Fibroblast of lung (primary cell): ENCODE data around the gene ABL2. TPM values are rescaled to one million over a fixed set of nuclear protein-coding genes. Genes with fewer than 3 reads are reported as not detected.
"Not testable (repeated sequence)": the region's sequence is repeated elsewhere in the genome, so short reads cannot be mapped to it uniquely, and the experiment has no call there.

ENCODE experiments used
- DNase-seq, 2 donors: peaks; one replicate each; pipeline versions ENCODE4 v3.0.0 to v3.0.0-alpha.2; 2010; ENCODE audit warnings: low read depth in 2 of 2
- H2AFZ ChIP-seq: 2 replicates; pipeline ENCODE4 v1.5.1; 2012; ENCODE audit warnings: low read length, control low read depth, inconsistent platforms
- H3K27ac ChIP-seq: 2 replicates; pipeline ENCODE4 v1.5.1; 2011; ENCODE audit warnings: low read length, control low read depth; ENCODE audit not compliant: insufficient read depth
- H3K27me3 ChIP-seq: 2 replicates; pipeline ENCODE4 v1.5.1; 2011; ENCODE audit warnings: mild to moderate bottlenecking, low read length; ENCODE audit not compliant: control insufficient read depth, insufficient read depth
- H3K36me3 ChIP-seq: 2 replicates; pipeline ENCODE4 v1.5.1; 2011; ENCODE audit warnings: low read length; ENCODE audit not compliant: control insufficient read depth, insufficient read depth
- H3K4me1 ChIP-seq: 2 replicates; pipeline ENCODE4 v1.5.1; 2011; ENCODE audit warnings: low read length; ENCODE audit not compliant: control insufficient read depth, insufficient read depth; ENCODE audit errors: extremely low read depth
- H3K4me2 ChIP-seq: 2 replicates; pipeline ENCODE4 v1.5.1; 2011; ENCODE audit warnings: low read length, control low read depth; ENCODE audit not compliant: insufficient read depth; ENCODE audit errors: extremely low read depth
- H3K4me3 ChIP-seq, 4 experiments: fragments of 200-600 bp in 1 of 4; sonication (generic) in 1 of 4; replicated peaks in 1 of 4; 2 replicates each; pipeline ENCODE4 v1.5.1; 2011 to 2016; ENCODE audit warnings: low read length in 4 of 4, low read depth in 3 of 4, mild to moderate bottlenecking in 3 of 4, control low read depth in 2 of 4, inconsistent platforms in 1 of 4, mixed read lengths in 1 of 4; ENCODE audit not compliant: insufficient read depth in 1 of 4; ENCODE audit errors: control extremely low read depth in 1 of 4
- H3K79me2 ChIP-seq: 2 replicates; pipeline ENCODE4 v1.5.1; 2012; ENCODE audit warnings: mild to moderate bottlenecking, low read length, inconsistent platforms; ENCODE audit not compliant: control insufficient read depth, insufficient read depth
- H3K9ac ChIP-seq: 2 replicates; pipeline ENCODE4 v1.5.1; 2011; ENCODE audit warnings: mild to moderate bottlenecking, low read length, control low read depth; ENCODE audit not compliant: insufficient read depth
- H3K9me3 ChIP-seq: 2 replicates; pipeline ENCODE4 v1.5.1; 2012; ENCODE audit warnings: low read depth, low read length; ENCODE audit not compliant: control insufficient read depth, insufficient read depth
- H4K20me1 ChIP-seq: 2 replicates; pipeline ENCODE4 v1.5.1; 2011; ENCODE audit warnings: low read length; ENCODE audit not compliant: control insufficient read depth, insufficient read depth; ENCODE audit errors: extremely low read depth
- EZH2 ChIP-seq: IDR thresholded peaks from 2 replicates; pipeline ENCODE4 v1.5.1; 2012; ENCODE audit warnings: low read length, control low read depth, mild to moderate bottlenecking; ENCODE audit errors: missing control alignments
- polyA minus RNA-seq: library from RNA; depleted of rRNA, polyadenylated mRNA; stranded (reverse); fragments of >200 nt; gene quantifications from 2 replicates; pipeline ENCODE4 v1.2.3, GENCODE V29; 2011; ENCODE audit warnings: low replicate concordance
- polyA plus RNA-seq, 2 donors: library from polyadenylated mRNA; depleted of rRNA in 1 of 2; stranded (reverse) in 1 of 2; unstranded in 1 of 2; fragments of >200 nt; gene quantifications; 2 replicates each; pipeline ENCODE4 v1.2.1, GENCODE V29; 2011 to 2012; ENCODE audit warnings: missing spikeins in 1 of 2
- total RNA-seq: library from RNA; depleted of rRNA; stranded (reverse); fragments of >200 nt; gene quantifications from 2 replicates; pipeline ENCODE4 v1.2.1, GENCODE V29; 2014
- TF ChIP-seq, protein P1 (sequence below), 2 donors: IDR thresholded peaks in 1 of 2; conservative IDR thresholded peaks in 1 of 2; 1 replicate in 1 of 2; 2 replicates in 1 of 2; pipeline ENCODE4 v1.5.1; 2011 to 2012; ENCODE audit warnings: low read length in 2 of 2, control low read depth in 1 of 2, inconsistent platforms in 1 of 2, low read depth in 1 of 2, mild to moderate bottlenecking in 1 of 2

ABL2 gene
- 33.9 and 85.4 TPM in 2 replicates for total RNA-seq
- polyA plus RNA-seq = 32.7 and 36.1 TPM in 2 replicates
- polyA plus RNA-seq (2012) = 19.6 and 28.4 TPM in 2 replicates
- polyA minus RNA-seq = 69.3 and 157 TPM in 2 replicates

DNA sequence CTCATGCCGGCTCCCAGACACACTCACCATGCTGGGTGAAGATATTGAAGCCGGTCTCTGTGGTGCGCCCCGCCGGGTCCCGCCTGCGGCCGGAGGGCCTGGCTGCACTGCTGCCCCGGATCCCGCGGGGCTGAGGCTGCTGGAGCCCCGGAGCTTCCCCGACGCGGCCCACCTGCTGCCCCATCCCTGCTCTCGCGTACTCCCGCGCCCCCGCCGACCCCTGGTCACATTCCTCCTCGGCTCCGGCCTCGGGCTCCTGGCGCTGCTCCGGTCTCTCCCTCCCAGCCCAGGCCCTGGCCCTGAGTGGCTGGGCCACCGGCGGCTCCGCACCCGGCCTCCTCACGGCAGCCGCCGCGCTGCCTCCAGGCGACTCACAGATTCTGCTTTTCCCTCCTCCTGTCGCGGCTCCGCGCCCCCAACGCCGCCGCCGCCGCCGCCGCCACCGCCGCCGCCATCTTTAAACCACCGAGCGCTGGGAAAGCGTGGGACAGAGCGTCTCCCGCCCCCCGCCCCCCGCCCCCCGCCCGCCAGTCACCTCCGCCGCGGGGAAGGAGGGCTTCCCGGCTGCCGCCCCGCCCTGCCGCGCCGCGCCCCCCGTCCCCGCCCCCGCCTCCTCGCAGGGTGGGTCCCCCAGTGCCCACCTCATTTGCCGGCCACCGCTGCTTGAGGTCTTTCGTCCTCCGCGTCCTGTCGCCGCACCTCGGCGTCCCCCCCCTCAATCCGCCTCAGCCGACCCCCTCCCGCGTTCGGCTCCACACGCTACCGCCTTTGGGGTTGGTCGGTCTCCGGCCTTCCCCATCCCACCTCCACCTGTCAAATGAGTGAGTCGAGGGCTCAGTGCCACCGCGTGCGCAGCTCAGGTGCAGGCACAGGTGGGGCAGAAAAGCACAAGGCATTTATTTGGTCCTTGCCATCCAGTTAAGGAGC lies at the start of gene ABL2:
Gene ABL2, minus strand, starts transcription at position 464 of the 927 bp plus-strand sequence. Its CDS starts 280 bp downstream, at position 184.
- Histone ChIP-seq H3K79me2 (peaks cover 34% of the 10 kb centered on the region), H3K27me3 (no peaks in the 10 kb centered on the region), H3K9ac (peak within 1 kb of the TSS; percentile 83), H3K4me1 (peaks cover 10% of the 10 kb centered on the region), H4K20me1 (no peaks in the 10 kb centered on the region), H3K36me3 (no peaks in the 10 kb centered on the region), H3K9me3 (no peaks in the 10 kb centered on the region), H2AFZ (peak within 1 kb of the TSS; percentile 65), H3K27ac (peak within 1 kb of the TSS; percentile 80), H3K4me2 (peak within 1 kb of the TSS; percentile 82), H3K4me3 (peak within 1 kb of the TSS; percentile 70 to 84 (median 82))
- TF ChIP-seq, protein P1, sequence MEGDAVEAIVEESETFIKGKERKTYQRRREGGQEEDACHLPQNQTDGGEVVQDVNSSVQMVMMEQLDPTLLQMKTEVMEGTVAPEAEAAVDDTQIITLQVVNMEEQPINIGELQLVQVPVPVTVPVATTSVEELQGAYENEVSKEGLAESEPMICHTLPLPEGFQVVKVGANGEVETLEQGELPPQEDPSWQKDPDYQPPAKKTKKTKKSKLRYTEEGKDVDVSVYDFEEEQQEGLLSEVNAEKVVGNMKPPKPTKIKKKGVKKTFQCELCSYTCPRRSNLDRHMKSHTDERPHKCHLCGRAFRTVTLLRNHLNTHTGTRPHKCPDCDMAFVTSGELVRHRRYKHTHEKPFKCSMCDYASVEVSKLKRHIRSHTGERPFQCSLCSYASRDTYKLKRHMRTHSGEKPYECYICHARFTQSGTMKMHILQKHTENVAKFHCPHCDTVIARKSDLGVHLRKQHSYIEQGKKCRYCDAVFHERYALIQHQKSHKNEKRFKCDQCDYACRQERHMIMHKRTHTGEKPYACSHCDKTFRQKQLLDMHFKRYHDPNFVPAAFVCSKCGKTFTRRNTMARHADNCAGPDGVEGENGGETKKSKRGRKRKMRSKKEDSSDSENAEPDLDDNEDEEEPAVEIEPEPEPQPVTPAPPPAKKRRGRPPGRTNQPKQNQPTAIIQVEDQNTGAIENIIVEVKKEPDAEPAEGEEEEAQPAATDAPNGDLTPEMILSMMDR (conservative IDR thresholded peaks at IDR 0.05 in 1 of 2, IDR thresholded peaks at IDR 0.05 in 1 of 2; ENCODE audit: low read depth in 1 of 2, low read length in 2 of 2) = no peak
- TF ChIP-seq EZH2 = no peak
- DNase-seq = peak; percentile 17 to 25

DNA sequence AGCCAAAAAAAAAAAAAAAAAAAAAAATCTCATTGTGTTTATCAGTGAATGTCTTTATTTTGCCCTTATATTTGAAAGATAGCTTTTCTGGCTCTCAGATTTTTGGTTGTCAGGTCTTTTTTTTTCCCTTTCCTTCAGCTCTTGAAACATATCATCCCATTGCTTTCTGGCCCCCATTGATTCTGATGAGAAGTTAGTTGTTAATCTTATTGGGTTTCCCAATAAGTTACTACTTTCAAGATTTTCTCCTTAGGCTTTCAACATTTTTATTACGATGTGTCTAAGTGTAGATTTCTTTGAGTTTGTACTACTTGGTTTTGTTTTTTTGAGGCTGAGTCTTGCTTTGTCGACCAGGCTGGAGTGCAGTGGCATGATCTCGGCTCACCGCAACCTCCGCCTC lies 49.4 kb upstream of the ABL2 start:
- H3K4me2 ChIP-seq = no peak overlapping the region
- TF ChIP-seq, protein P1 (conservative IDR thresholded peaks at IDR 0.05 in 1 of 2, IDR thresholded peaks at IDR 0.05 in 1 of 2; ENCODE audit: low read depth in 1 of 2, low read length in 2 of 2) = no peak
- no peak for TF ChIP-seq EZH2
- H2AFZ ChIP-seq = no peak overlapping the region
- no peaks in the 10 kb centered on the region for H3K4me1 ChIP-seq
- DNase-seq = no peak
- H3K4me3 ChIP-seq = no peak overlapping the region
- no peaks in the 10 kb centered on the region for H3K9me3 ChIP-seq
- no peak overlapping the region for H3K27ac ChIP-seq
- H3K9ac ChIP-seq = no peak overlapping the region
- H3K27me3 ChIP-seq = no peaks in the 10 kb centered on the region
- H4K20me1 ChIP-seq = no peaks in the 10 kb centered on the region
- no peaks in the 10 kb centered on the region for H3K79me2 ChIP-seq
- no peaks in the 10 kb centered on the region for H3K36me3 ChIP-seq

DNA sequence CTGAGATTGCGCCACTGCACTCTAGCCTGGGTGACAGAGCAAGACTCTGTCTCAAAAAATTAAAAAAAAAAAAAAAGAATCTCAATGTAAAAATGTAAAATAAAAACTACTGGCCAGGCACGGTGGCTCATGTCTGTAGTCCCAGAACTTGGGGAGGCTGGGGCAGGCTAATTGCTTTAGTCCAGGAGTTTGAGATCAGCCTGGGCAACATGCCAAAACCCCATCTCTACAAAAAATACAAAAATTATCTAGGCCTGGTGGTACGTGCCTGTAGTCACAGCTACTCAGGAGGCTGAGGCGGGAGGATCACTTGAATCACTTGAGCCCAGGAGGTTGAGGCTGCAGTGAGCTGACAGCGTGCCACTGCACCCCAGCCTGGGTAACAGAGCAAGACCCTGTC lies 44.9 kb upstream of the ABL2 start:
- not testable (repeated sequence) for H2AFZ ChIP-seq, H4K20me1 ChIP-seq, H3K27me3 ChIP-seq, H3K4me2 ChIP-seq, H3K4me3 ChIP-seq, H3K9ac ChIP-seq, H3K79me2 ChIP-seq, DNase-seq, H3K27ac ChIP-seq, H3K36me3 ChIP-seq, H3K4me1 ChIP-seq, H3K9me3 ChIP-seq
